Fibroblast of mammary gland (primary cell): ENCODE data around the gene CACNA1E.

ENCODE experiments used
- DNase-seq: peaks from one replicate; pipeline ENCODE4 v3.0.0-alpha.2; 2010; ENCODE audit warnings: low read depth
- H3K4me3 ChIP-seq: 2 replicates; pipeline ENCODE4 v1.5.1; 2011; ENCODE audit warnings: low read depth, mild to moderate bottlenecking, low read length, moderate library complexity; ENCODE audit not compliant: control insufficient read depth
- CTCF ChIP-seq: conservative IDR thresholded peaks from 2 replicates; pipeline ENCODE4 v1.5.1; 2011; ENCODE audit warnings: low read depth, low read length, inconsistent platforms; ENCODE audit not compliant: control insufficient read depth, insufficient read depth

CACNA1E gene

GRCh38 chr1:181483285-181484195, at the start of gene CACNA1E:
Gene CACNA1E (plus strand): TSS chr1:181483517. CDS start chr1:181483745, 228 bp downstream.
- no peak within 1 kb of the TSS for H3K4me3 ChIP-seq
- TF ChIP-seq CTCF, result no peak
- no peak for DNase-seq

GRCh38 chr1:181433931-181434330, 49.4 kb upstream of the CACNA1E start:
- DNase-seq, result no peak
- H3K4me3 ChIP-seq, result no peak overlapping the region
- TF ChIP-seq CTCF, result no peak

GRCh38 chr1:181438013-181438412, 45.3 kb upstream of the CACNA1E start:
- TF ChIP-seq CTCF, result no peak
- no peak overlapping the region for H3K4me3 ChIP-seq
- no peak for DNase-seq

- no peak overlapping the region for H3K4me3 ChIP-seq
- no peak for TF ChIP-seq CTCF
- DNase-seq, result no peak
These were observed 42.8 kb upstream of the CACNA1E start for GRCh38 chr1:181440510-181440909.

GRCh38 chr1:181442181-181442525, 41.2 kb upstream of the CACNA1E start:
- no peak overlapping the region for H3K4me3 ChIP-seq
- DNase-seq, result no peak
- no peak for TF ChIP-seq CTCF

- no peak for TF ChIP-seq CTCF
- H3K4me3 ChIP-seq, result no peak overlapping the region
- no peak for DNase-seq
These were observed 40.0 kb upstream of the CACNA1E start for GRCh38 chr1:181443231-181443853.
